ENCODE measurements around the gene KIF3A. TPM values are rescaled to one million over a fixed set of nuclear protein-coding genes. Genes with fewer than 3 reads are reported as not detected.

KIF3A gene
- total and polyA plus RNA-seq, 2 of the 8 experiments (the other 6 are each of a cell fraction or from before 2014, with no cell fraction given), result 3.1 to 13.1 TPM

- Histone ChIP-seq H4K5ac (ENCODE audit: insufficient read length, low read depth, low read length) (no peak overlapping the region), H3K79me1 (ENCODE audit: low read depth, low read length) (no peaks in the 10 kb centered on the region; the same call in 1 of the 2 replicates), H3K4me1 (replicated peaks in 1 of 4; ENCODE audit: control insufficient read depth in 3 of 4, insufficient read depth in 4 of 4, low read length in 3 of 4) (peaks cover 0 to 9% (median 1%) of the 10 kb centered on the region in 4 experiments; a peak in 5 of 7 replicates), H2BK12ac (ENCODE audit: low read depth, low read length) (no peak overlapping the region), H3K56ac (replicated peaks; ENCODE audit: insufficient read length, low read depth, low read length) (no peak overlapping the region), H2AFZ (ENCODE audit: low read length) (peak overlapping the region; percentile 98; the same call in 1 of the 2 replicates), H3K4me2 (ENCODE audit: insufficient read depth in 1 of 2, low read depth in 2 of 2, low read length in 2 of 2) (peak overlapping the region; percentile 92 to 94), H3K4me3 (ENCODE audit: extremely low read depth in 1 of 4, insufficient read depth in 2 of 4, low read depth in 3 of 4, low read length in 4 of 4) (peak overlapping the region in 2 of 4 experiments; percentile 72 to 74; a peak in 4 of 8 replicates), H3K18ac (ENCODE audit: extremely low read depth, low read length) (no peak overlapping the region), H2BK120ac (replicated peaks; ENCODE audit: low read depth, low read length) (no peak overlapping the region), H4K20me1 (replicated peaks in 1 of 2; ENCODE audit: control insufficient read depth in 1 of 2, insufficient read depth in 2 of 2, low read length in 2 of 2) (peaks cover 0 to 7% of the 10 kb centered on the region in 2 experiments), H4K91ac (replicated peaks; ENCODE audit: insufficient read length, low read length) (no peak overlapping the region), H2BK15ac (ENCODE audit: low read length) (no peak overlapping the region), H3K79me2 (ENCODE audit: control insufficient read depth in 1 of 2, insufficient read depth in 2 of 2, low read length in 2 of 2) (peaks cover 0 to 7% of the 10 kb centered on the region in 2 experiments; a peak in 1 of 4 replicates), H3K4ac (replicated peaks; ENCODE audit: insufficient read length, low read depth, low read length) (no peak overlapping the region), H2BK5ac (ENCODE audit: low read depth, low read length) (no peak overlapping the region), H3K14ac (ENCODE audit: insufficient read length) (no peak overlapping the region), H3K9me3 (ENCODE audit: insufficient read depth in 2 of 2, low read depth in 1 of 2, low read length in 1 of 2) (no peaks in the 10 kb centered on the region), H4K8ac (ENCODE audit: extremely low read depth, insufficient read depth, low read length) (no peak overlapping the region), H3K23me2 (ENCODE audit: low read depth, low read length) (peaks cover 10% of the 10 kb centered on the region), H3K27me3 (replicated peaks in 1 of 4; ENCODE audit: control insufficient read depth in 3 of 4, extremely low read depth in 1 of 4, insufficient read depth in 3 of 4, low read length in 3 of 4) (peaks cover 2 to 51% (median 34%) of the 10 kb centered on the region in 4 experiments), H3K27ac (ENCODE audit: low read depth, low read length) (no peak overlapping the region), H3K36me3 (ENCODE audit: control insufficient read depth in 2 of 4, insufficient read depth in 4 of 4, low read length in 3 of 4) (no peaks in the 10 kb centered on the region), H2AK5ac (ENCODE audit: low read depth, low read length) (no peak overlapping the region), H2BK20ac (ENCODE audit: low read length) (no peak overlapping the region), H3K9ac (replicated peaks in 1 of 4; ENCODE audit: extremely low read depth in 1 of 4, low read depth in 3 of 4, low read length in 3 of 4) (no peak overlapping the region), H3K23ac (ENCODE audit: insufficient read length) (no peak overlapping the region)
- ChIA-PET POLR2A (ENCODE audit: partially characterized antibody) (interaction anchor here (1.0 to 2.7 kb wide), 4 partner anchors 8 to 45 kb away, joined by 3 to 8 read pairs (median 4); partner anchors contain the start of gene CCNI2), CTCF (ENCODE audit: partially characterized antibody) (interaction anchor here (0.9 to 3.6 kb wide), 11 partner anchors 9 to 252 kb away, joined by 3 to 17 read pairs (median 5); no protein-coding TSS in a partner anchor)
- FAIRE-seq, result no peak
- DNase-seq (ENCODE audit: low read depth in 1 of 2, low spot score in 2 of 2), result no peak
- peak; percentile 30 for TF ChIP-seq EZH2 (IDR thresholded peaks at IDR 0.05; ENCODE audit: low read depth, low read length, severe bottlenecking)
- no peak for TF ChIP-seq TAF1 (IDR thresholded peaks at IDR 0.05; ENCODE audit: low read depth, low read length)
- WGBS, 2 experiments (ENCODE audit: extremely low coverage in 1 of 2, insufficient coverage in 1 of 2, insufficient read length in 1 of 2, insufficient replicate concordance in 2 of 2, low coverage in 1 of 2, low lambda C conversion rate in 2 of 2, missing lambda C conversion rate in 1 of 2), result 71% methylated on average over 4 of the region's 4 CpGs; no CpG with 5 or more reads in 1 of the 2 experiments
Observed at GRCh38 chr5:132778129-132778528, 40.8 kb upstream of the KIF3A start.
